ENCODE measurements around the gene TIMM22.

Gene TIMM22

GRCh38 chr17:975371-975915 is 21.5 kb upstream of the TIMM22 start:
- no peak for DNase-seq
- peaks cover 0 to 4% of the 10 kb centered on the region in 2 donors for H3K27me3 ChIP-seq
- intact Hi-C loops (cut with DNase I; ENCODE audit: low total_unique reads) = loop anchor here (10.0 kb wide), 1 partner anchor 61 kb away; no protein-coding TSS in a partner anchor
- peaks cover 0 to 35% (median 17%) of the 10 kb centered on the region in 4 donors for H3K4me1 ChIP-seq
- no peaks in the 10 kb centered on the region for H3K9me3 ChIP-seq
- no peaks in the 10 kb centered on the region for H3K36me3 ChIP-seq
- no peak for TF ChIP-seq CTCF (IDR thresholded peaks at IDR 0.05)
- peak overlapping the region in 1 of 2 donors; percentile 12 for H3K27ac ChIP-seq
- H3K4me3 ChIP-seq = no peak overlapping the region

- TF ChIP-seq CTCF (IDR thresholded peaks at IDR 0.05) = no peak
- Histone ChIP-seq H3K4me1 (peaks cover 0 to 42% (median 20%) of the 10 kb centered on the region in 4 donors), H3K4me3 (no peak overlapping the region), H3K27ac (no peak overlapping the region), H3K27me3 (peaks cover 0 to 4% of the 10 kb centered on the region in 2 donors), H3K36me3 (no peaks in the 10 kb centered on the region), H3K9me3 (no peaks in the 10 kb centered on the region)
- no peak for DNase-seq
- intact Hi-C loops (cut with DNase I; ENCODE audit: low total_unique reads) = loop anchor here (10.0 kb wide), 1 partner anchor 62 kb away; no protein-coding TSS in a partner anchor
Measured at GRCh38 chr17:976312-976711, 20.6 kb upstream of the TIMM22 start.

- intact Hi-C loops (cut with DNase I; ENCODE audit: low total_unique reads) = loop anchor here (10.0 kb wide), 1 partner anchor 62 kb away; no protein-coding TSS in a partner anchor
- Histone ChIP-seq H3K4me3 (no peak overlapping the region), H3K27ac (no peak overlapping the region)
Measured at GRCh38 chr17:977166-977565, 19.8 kb upstream of the TIMM22 start.

GRCh38 chr17:978103-979093 is 18.5 kb upstream of the TIMM22 start:
- Histone ChIP-seq H3K27ac (peak overlapping the region; percentile 69 to 76), H3K27me3 (peaks cover 0 to 4% of the 10 kb centered on the region in 2 donors), H3K36me3 (no peaks in the 10 kb centered on the region), H3K4me1 (peaks cover 0 to 43% (median 20%) of the 10 kb centered on the region in 4 donors), H3K9me3 (no peaks in the 10 kb centered on the region), H3K4me3 (peak overlapping the region; percentile 74 to 76)
- DNase-seq = no peak
- TF ChIP-seq CTCF (IDR thresholded peaks at IDR 0.05) = no peak
- intact Hi-C loops (cut with DNase I; ENCODE audit: low total_unique reads) = loop anchor here (10.0 kb wide), 1 partner anchor 64 kb away; no protein-coding TSS in a partner anchor

More at GRCh38 chr17:977166-977565, 19.8 kb upstream of the TIMM22 start:
- no peak for TF ChIP-seq CTCF (IDR thresholded peaks at IDR 0.05)
- peaks cover 0 to 4% of the 10 kb centered on the region in 2 donors for H3K27me3 ChIP-seq
- no peak for DNase-seq
- peaks cover 0 to 43% (median 20%) of the 10 kb centered on the region in 4 donors for H3K4me1 ChIP-seq
- no peaks in the 10 kb centered on the region for H3K9me3 ChIP-seq
- no peaks in the 10 kb centered on the region for H3K36me3 ChIP-seq

- intact Hi-C loops (cut with DNase I; ENCODE audit: low total_unique reads) = loop anchor here (10.0 kb wide), 1 partner anchor 64 kb away; no protein-coding TSS in a partner anchor
- H3K27ac ChIP-seq = peak overlapping the region; percentile 69 to 76
- no peaks in the 10 kb centered on the region for H3K9me3 ChIP-seq
- peak in 1 of 2 donors; percentile 80 for DNase-seq
- H3K4me1 ChIP-seq = peaks cover 0 to 43% (median 20%) of the 10 kb centered on the region in 4 donors
- peak overlapping the region; percentile 74 to 76 for H3K4me3 ChIP-seq
- H3K27me3 ChIP-seq = peaks cover 0 to 4% of the 10 kb centered on the region in 2 donors
- no peaks in the 10 kb centered on the region for H3K36me3 ChIP-seq
- no peak for TF ChIP-seq CTCF (IDR thresholded peaks at IDR 0.05)
Measured at GRCh38 chr17:979212-979538, 17.8 kb upstream of the TIMM22 start.
